K562 treated with DMSO at 1 percent for 24 hours (cell line): ENCODE results near the gene PSMD10. TPM values are rescaled to one million over a fixed set of nuclear protein-coding genes. Genes with fewer than 3 reads are reported as not detected.

Experiments
- total RNA-seq: library from RNA; unstranded; fragments of 300-600 nt; gene quantifications from 2 replicates; pipeline ENCODE4 v1.2.3, GENCODE V29; 2022; ENCODE audit warnings: low read depth; ENCODE audit not compliant: insufficient read depth

The PSMD10 gene
- 65.5 and 77.9 TPM in 2 replicates for total RNA-seq

DNA sequence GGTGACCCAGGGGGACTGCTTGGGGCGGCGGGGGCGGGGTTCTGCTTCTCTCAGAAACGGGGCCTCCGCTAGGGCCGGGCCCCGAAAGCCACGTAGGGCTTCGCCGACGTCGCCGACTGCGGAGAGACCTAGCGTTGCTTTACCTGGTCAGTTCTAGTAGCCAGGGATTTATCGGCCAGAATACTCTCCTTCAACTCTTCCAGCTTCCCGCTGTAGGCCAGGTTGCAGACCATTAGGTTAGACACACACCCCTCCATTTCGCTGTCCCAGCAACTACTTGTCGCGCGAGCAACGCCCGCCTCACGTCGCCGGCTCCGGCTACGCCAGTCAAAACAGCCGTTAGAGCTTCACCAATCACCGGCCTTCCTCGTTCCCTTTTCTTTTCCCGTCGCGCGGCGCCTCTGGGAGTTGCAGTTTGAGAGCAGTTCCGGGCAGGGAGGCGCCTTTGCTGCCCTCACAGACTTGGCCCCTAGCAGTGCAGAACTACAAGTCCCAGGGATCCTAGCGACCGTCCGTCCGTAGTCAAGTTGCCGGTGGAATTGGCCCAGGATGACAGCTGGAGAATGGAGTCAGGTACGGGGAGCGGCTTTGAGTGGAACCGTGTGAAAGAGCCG is at the start of gene PSMD10, which contains the start of gene ATG4A:
Gene PSMD10 (minus strand): TSS at position 279 of the 614 bp plus-strand sequence. CDS start 22 bp downstream, at position 257.
Gene ATG4A (plus strand): TSS at position 515 of the 614 bp plus-strand sequence. CDS start 49 bp downstream, at position 564.

DNA sequence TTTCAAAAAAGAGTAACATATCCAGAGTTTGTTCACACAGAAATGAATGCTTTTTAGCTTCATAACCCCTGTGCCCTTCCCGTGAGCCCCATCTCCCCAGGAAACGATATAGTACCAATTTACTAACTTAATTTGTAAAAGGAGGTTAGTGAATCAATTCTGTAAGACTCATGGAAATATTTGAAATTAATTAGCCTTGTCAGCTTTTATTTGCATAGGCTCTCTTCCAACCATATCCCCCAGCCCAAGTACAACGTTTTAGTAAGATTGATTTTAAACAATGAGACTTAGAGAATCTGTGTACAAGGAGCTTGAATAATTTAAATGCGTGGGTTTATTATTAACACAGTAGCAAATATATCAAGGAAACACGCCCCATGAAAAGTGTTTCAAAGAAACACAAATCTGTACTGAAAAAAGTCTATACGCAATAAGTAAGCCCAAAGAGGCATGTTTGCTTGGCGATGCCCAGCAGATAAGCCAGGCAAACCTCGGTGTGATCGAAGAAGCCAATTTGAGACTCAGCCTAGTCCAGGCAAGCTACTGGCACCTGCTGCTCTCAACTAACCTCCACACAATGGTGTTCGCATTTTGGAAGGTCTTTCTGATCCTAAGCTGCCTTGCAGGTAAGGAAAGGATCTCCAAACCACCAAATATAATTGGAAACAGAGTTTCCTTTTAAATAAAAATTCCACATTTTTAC is 46.6 kb downstream of the PSMD10 start, which contains the start of gene VSIG1:
Gene VSIG1 (plus strand): TSS at position 512 of the 703 bp plus-strand sequence. CDS start 66 bp downstream, at position 578.

Other genes with a start within 250 kb of the PSMD10 start
- gene TEX13B, start 109.2 kb downstream of the PSMD10 start, total RNA-seq, result not detected in 2 replicates
- not detected in 2 replicates for gene VSIG1, start 46.5 kb downstream of the PSMD10 start, total RNA-seq
- gene ATG4A, start 236 bp upstream of the PSMD10 start, total RNA-seq, result 10.4 and 13.3 TPM in 2 replicates